Stimulated activated CD4-positive, alpha-beta T cell treated with anti-CD3 and anti-CD28 coated beads, TNF-alpha, amount 100 ng/mL, for 48 hours (primary cell): ENCODE measurements around the gene PRKAR1A.
"Not testable (repeated sequence)": the region's sequence is repeated elsewhere in the genome, so short reads cannot be mapped to it uniquely, and the experiment has no call there.

Experiments
- DNase-seq, 3 donors: peaks; one replicate each; pipeline ENCODE4 v3.0.0-alpha.2; 2020; ENCODE audit warnings: low read depth in 3 of 3

Gene PRKAR1A

GRCh38 chr17:68512247-68512959, at the start of gene PRKAR1A:
Gene PRKAR1A (plus strand): TSS chr17:68512430. CDS start chr17:68515400, 2,970 bp downstream.
- DNase-seq = peak; percentile 79 to 87 (median 80)

- no peak for DNase-seq
These were observed 48.8 kb upstream of the PRKAR1A start for GRCh38 chr17:68463211-68464019.

- no peak for DNase-seq
These were observed 43.9 kb upstream of the PRKAR1A start for GRCh38 chr17:68468334-68468733.

GRCh38 chr17:68468788-68469187, 43.4 kb upstream of the PRKAR1A start:
- no peak for DNase-seq

GRCh38 chr17:68470961-68471360, 41.3 kb upstream of the PRKAR1A start:
- DNase-seq = no peak

- no peak for DNase-seq
These were observed 31.3 kb upstream of the PRKAR1A start for GRCh38 chr17:68480885-68481284.

- no peak for DNase-seq
These were observed 29.6 kb upstream of the PRKAR1A start for GRCh38 chr17:68482576-68483041.

- DNase-seq = no peak
These were observed 27.8 kb upstream of the PRKAR1A start for GRCh38 chr17:68484458-68484857.

- no peak for DNase-seq
These were observed 22.3 kb upstream of the PRKAR1A start for GRCh38 chr17:68489919-68490318.

GRCh38 chr17:68491381-68492231, 20.6 kb upstream of the PRKAR1A start:
- no peak for DNase-seq

- DNase-seq = not testable (repeated sequence)
These were observed 19.7 kb upstream of the PRKAR1A start for GRCh38 chr17:68492394-68493054.

- no peak for DNase-seq
These were observed 17.1 kb upstream of the PRKAR1A start for GRCh38 chr17:68495081-68495480.

- DNase-seq = no peak
These were observed 14.3 kb upstream of the PRKAR1A start for GRCh38 chr17:68497885-68498319.

- no peak for DNase-seq
These were observed 13.5 kb upstream of the PRKAR1A start for GRCh38 chr17:68498479-68499326.

GRCh38 chr17:68499587-68499986, 12.6 kb upstream of the PRKAR1A start:
- DNase-seq = no peak

- no peak for DNase-seq
These were observed 11.2 kb upstream of the PRKAR1A start for GRCh38 chr17:68501074-68501473.

- DNase-seq = no peak
These were observed 6.3 kb upstream of the PRKAR1A start for GRCh38 chr17:68505951-68506350.

GRCh38 chr17:68507576-68507975, 4.7 kb upstream of the PRKAR1A start:
- DNase-seq = no peak

GRCh38 chr17:68509141-68510057, 2.8 kb upstream of the PRKAR1A start:
- DNase-seq = no peak
